ENCODE results near the gene PDHX. TPM values are rescaled to one million over a fixed set of nuclear protein-coding genes. Genes with fewer than 3 reads are reported as not detected.

The PDHX gene
- polyA plus RNA-seq, 3 donors, result 9.3 to 19.5 (median 17.5) TPM

- Histone ChIP-seq H3K4me1 (ENCODE audit: control insufficient read depth in 1 of 2, insufficient read depth in 2 of 2, low read length in 2 of 2) (peaks cover 0 to 3% of the 10 kb centered on the region in 2 donors), H3K79me2 (ENCODE audit: insufficient read depth, low read length) (peaks cover 70% of the 10 kb centered on the region), H3K36me3 (replicated peaks in 1 of 2; ENCODE audit: control insufficient read depth in 1 of 2, insufficient read depth in 2 of 2, low read length in 2 of 2) (peaks cover 7 to 13% of the 10 kb centered on the region in 2 donors), H2AFZ (ENCODE audit: insufficient read depth, low read depth, low read length, poor library complexity, severe bottlenecking) (no peak overlapping the region), H4K20me1 (ENCODE audit: insufficient read depth, low read length) (peaks cover 6% of the 10 kb centered on the region), H3K4me3 (replicated peaks in 1 of 3; ENCODE audit: low read depth in 2 of 3, low read length in 3 of 3) (no peak overlapping the region), H3K27ac (ENCODE audit: low read depth in 1 of 2, low read length in 2 of 2) (no peak overlapping the region), H3K4me2 (replicated peaks; ENCODE audit: extremely low read depth, low read length, poor library complexity, severe bottlenecking) (no peak overlapping the region), H3K9me3 (replicated peaks in 1 of 2; ENCODE audit: control insufficient read depth in 1 of 2, insufficient read depth in 1 of 2, low read length in 2 of 2) (no peaks in the 10 kb centered on the region), H3K27me3 (ENCODE audit: control insufficient read depth in 2 of 2, insufficient read depth in 2 of 2, low read length in 2 of 2) (no peaks in the 10 kb centered on the region), H3K9ac (ENCODE audit: insufficient read depth, low read length, poor library complexity, severe bottlenecking) (no peak overlapping the region)
- Mint-ChIP-seq H3K9me3 (no peaks in the 10 kb centered on the region), H3K4me3 (no peak overlapping the region), H3K36me3 (peaks cover 7 to 16% of the 10 kb centered on the region in 2 donors), H3K27me3 (ENCODE audit: low read depth in 3 of 3) (no peaks in the 10 kb centered on the region), H3K27ac (no peak overlapping the region), H3K4me1 (peaks cover 13% of the 10 kb centered on the region)
- no CpG with 5 or more reads among the region's 2 CpGs for WGBS (ENCODE audit: insufficient coverage)
- intact Hi-C loops (cut with micrococcal nuclease), result loop anchor here (2.0 to 10.0 kb wide), 2 partner anchors 219 to 467 kb away; no protein-coding TSS in a partner anchor
- DNase-seq, result peak; percentile 18 to 46 (median 45)
- peak; percentile 85 for TF ChIP-seq CTCF (IDR thresholded peaks at IDR 0.05)
Observed at GRCh38 chr11:34926101-34926830, 9.8 kb downstream of the PDHX start.

- H3K27ac Mint-ChIP-seq, result no peak overlapping the region
- no peaks in the 10 kb centered on the region for H3K27me3 ChIP-seq (ENCODE audit: control insufficient read depth in 2 of 2, insufficient read depth in 2 of 2, low read length in 2 of 2)
Observed at GRCh38 chr11:34926831-34927132, 10.4 kb downstream of the PDHX start.

More at GRCh38 chr11:34926831-34927132, 10.4 kb downstream of the PDHX start:
- Histone ChIP-seq H3K36me3 (replicated peaks in 1 of 2; ENCODE audit: control insufficient read depth in 1 of 2, insufficient read depth in 2 of 2, low read length in 2 of 2) (peaks cover 9 to 15% of the 10 kb centered on the region in 2 donors), H3K4me3 (replicated peaks in 1 of 3; ENCODE audit: low read depth in 2 of 3, low read length in 3 of 3) (no peak overlapping the region), H3K9ac (ENCODE audit: insufficient read depth, low read length, poor library complexity, severe bottlenecking) (no peak overlapping the region), H3K27ac (ENCODE audit: low read depth in 1 of 2, low read length in 2 of 2) (no peak overlapping the region), H3K79me2 (ENCODE audit: insufficient read depth, low read length) (peaks cover 66% of the 10 kb centered on the region), H4K20me1 (ENCODE audit: insufficient read depth, low read length) (peaks cover 6% of the 10 kb centered on the region), H3K4me1 (ENCODE audit: control insufficient read depth in 1 of 2, insufficient read depth in 2 of 2, low read length in 2 of 2) (peaks cover 0 to 3% of the 10 kb centered on the region in 2 donors), H3K9me3 (replicated peaks in 1 of 2; ENCODE audit: control insufficient read depth in 1 of 2, insufficient read depth in 1 of 2, low read length in 2 of 2) (no peaks in the 10 kb centered on the region), H3K4me2 (replicated peaks; ENCODE audit: extremely low read depth, low read length, poor library complexity, severe bottlenecking) (no peak overlapping the region), H2AFZ (ENCODE audit: insufficient read depth, low read depth, low read length, poor library complexity, severe bottlenecking) (no peak overlapping the region)
- DNase-seq, result no peak
- no peaks in the 10 kb centered on the region for H3K27me3 Mint-ChIP-seq (ENCODE audit: low read depth in 3 of 3)
- H3K36me3 Mint-ChIP-seq, result peaks cover 11 to 20% of the 10 kb centered on the region in 2 donors
- H3K4me1 Mint-ChIP-seq, result peaks cover 13% of the 10 kb centered on the region
- H3K9me3 Mint-ChIP-seq, result no peaks in the 10 kb centered on the region
- H3K4me3 Mint-ChIP-seq, result no peak overlapping the region
- intact Hi-C loops (cut with micrococcal nuclease), result loop anchor here (2.0 to 10.0 kb wide), 2 partner anchors 218 to 466 kb away; no protein-coding TSS in a partner anchor
- no peak for TF ChIP-seq CTCF (IDR thresholded peaks at IDR 0.05)
